Nephron progenitor cell (in vitro differentiated cells): ENCODE results near the gene REEP1.
"Not testable (repeated sequence)": the region's sequence is repeated elsewhere in the genome, so short reads cannot be mapped to it uniquely, and the experiment has no call there.

Experiments used
- DNase-seq: peaks from one replicate; pipeline ENCODE4 v3.0.0; 2021
- H3K27ac Mint-ChIP-seq: 2 replicates; pipeline ENCODE4 v1.8.0; 2021; ENCODE audit warnings: mild to moderate bottlenecking, moderate library complexity, mixed read lengths
- H3K27me3 Mint-ChIP-seq: 2 replicates; pipeline ENCODE4 v1.8.0; 2021; ENCODE audit warnings: mild to moderate bottlenecking, low read depth, mixed read lengths; ENCODE audit not compliant: poor library complexity
- H3K36me3 Mint-ChIP-seq: 2 replicates; pipeline ENCODE4 v1.8.0; 2021; ENCODE audit warnings: low read depth, mixed read lengths
- H3K4me1 Mint-ChIP-seq: 2 replicates; pipeline ENCODE4 v1.8.0; 2021; ENCODE audit warnings: mixed read lengths
- H3K4me3 Mint-ChIP-seq: 2 replicates; pipeline ENCODE4 v1.8.0; 2021; ENCODE audit warnings: mild to moderate bottlenecking, moderate library complexity, mixed read lengths
- H3K9me3 Mint-ChIP-seq: 2 replicates; pipeline ENCODE4 v1.8.0; 2021; ENCODE audit warnings: mild to moderate bottlenecking, moderate library complexity, mixed read lengths
- CTCF ChIP-seq: fragments of 200-600 bp; sonication (generic); IDR thresholded peaks from 2 replicates; pipeline ENCODE4 v1.5.0; 2021; ENCODE audit warnings: antibody characterized with exemption

REEP1 gene

GRCh38 chr2:86203614-86204013 lies 133.8 kb downstream of the REEP1 start:
- Mint-ChIP-seq H3K4me1 (peaks cover 43% of the 10 kb centered on the region), H3K27ac (no peak overlapping the region), H3K27me3 (peaks cover 5% of the 10 kb centered on the region), H3K4me3 (no peak overlapping the region), H3K9me3 (peaks cover 4% of the 10 kb centered on the region), H3K36me3 (peaks cover 16% of the 10 kb centered on the region)
- no peak for TF ChIP-seq CTCF
- DNase-seq: no peak

GRCh38 chr2:86202702-86203101 lies 134.7 kb downstream of the REEP1 start:
- H3K36me3 Mint-ChIP-seq: peaks cover 14% of the 10 kb centered on the region
- no peak for TF ChIP-seq CTCF
- DNase-seq: no peak
- H3K4me3 Mint-ChIP-seq: no peak overlapping the region
- peaks cover 43% of the 10 kb centered on the region for H3K4me1 Mint-ChIP-seq
- H3K9me3 Mint-ChIP-seq: peaks cover 4% of the 10 kb centered on the region
- H3K27me3 Mint-ChIP-seq: peaks cover 5% of the 10 kb centered on the region
- no peak overlapping the region for H3K27ac Mint-ChIP-seq

GRCh38 chr2:86202336-86202692 lies 135.1 kb downstream of the REEP1 start:
- peaks cover 43% of the 10 kb centered on the region for H3K4me1 Mint-ChIP-seq
- no peak overlapping the region for H3K4me3 Mint-ChIP-seq
- H3K9me3 Mint-ChIP-seq: peaks cover 4% of the 10 kb centered on the region
- no peak for DNase-seq
- no peak for TF ChIP-seq CTCF
- peaks cover 13% of the 10 kb centered on the region for H3K36me3 Mint-ChIP-seq
- peak overlapping the region; percentile 37 for H3K27ac Mint-ChIP-seq
- peaks cover 5% of the 10 kb centered on the region for H3K27me3 Mint-ChIP-seq

- DNase-seq: no peak
- H3K27ac Mint-ChIP-seq: peak overlapping the region; percentile 37
- peaks cover 47% of the 10 kb centered on the region for H3K4me1 Mint-ChIP-seq
- peaks cover 5% of the 10 kb centered on the region for H3K27me3 Mint-ChIP-seq
- TF ChIP-seq CTCF: no peak
- peaks cover 8% of the 10 kb centered on the region for H3K36me3 Mint-ChIP-seq
- peak overlapping the region; percentile 55 for H3K4me3 Mint-ChIP-seq
- H3K9me3 Mint-ChIP-seq: peaks cover 4% of the 10 kb centered on the region
These were observed 135.6 kb downstream of the REEP1 start for GRCh38 chr2:86201671-86202335.

GRCh38 chr2:86200564-86200963 lies 136.9 kb downstream of the REEP1 start:
- peaks cover 55% of the 10 kb centered on the region for H3K4me1 Mint-ChIP-seq
- peak overlapping the region; percentile 98 for H3K4me3 Mint-ChIP-seq
- H3K9me3 Mint-ChIP-seq, H3K27ac Mint-ChIP-seq, DNase-seq, H3K36me3 Mint-ChIP-seq, H3K27me3 Mint-ChIP-seq: not testable (repeated sequence)

GRCh38 chr2:86199834-86200177 lies 137.6 kb downstream of the REEP1 start:
- DNase-seq: no peak
- TF ChIP-seq CTCF: no peak
- peaks cover 5% of the 10 kb centered on the region for H3K27me3 Mint-ChIP-seq
- H3K9me3 Mint-ChIP-seq: peaks cover 4% of the 10 kb centered on the region
- no peak overlapping the region for H3K27ac Mint-ChIP-seq
- H3K36me3 Mint-ChIP-seq: peaks cover 4% of the 10 kb centered on the region
- peaks cover 59% of the 10 kb centered on the region for H3K4me1 Mint-ChIP-seq
- H3K4me3 Mint-ChIP-seq: peak overlapping the region; percentile 98
